ENCODE measurements around the gene SMYD5. TPM values are rescaled to one million over a fixed set of nuclear protein-coding genes. Genes with fewer than 3 reads are reported as not detected.
A peak's percentile ranks its signal among the peaks of the same experiment; 100 is the strongest.

The SMYD5 gene
- polyA plus RNA-seq, 3 donors from 2014 or later = 7.0 to 19.1 (median 10.2) TPM

DNA sequence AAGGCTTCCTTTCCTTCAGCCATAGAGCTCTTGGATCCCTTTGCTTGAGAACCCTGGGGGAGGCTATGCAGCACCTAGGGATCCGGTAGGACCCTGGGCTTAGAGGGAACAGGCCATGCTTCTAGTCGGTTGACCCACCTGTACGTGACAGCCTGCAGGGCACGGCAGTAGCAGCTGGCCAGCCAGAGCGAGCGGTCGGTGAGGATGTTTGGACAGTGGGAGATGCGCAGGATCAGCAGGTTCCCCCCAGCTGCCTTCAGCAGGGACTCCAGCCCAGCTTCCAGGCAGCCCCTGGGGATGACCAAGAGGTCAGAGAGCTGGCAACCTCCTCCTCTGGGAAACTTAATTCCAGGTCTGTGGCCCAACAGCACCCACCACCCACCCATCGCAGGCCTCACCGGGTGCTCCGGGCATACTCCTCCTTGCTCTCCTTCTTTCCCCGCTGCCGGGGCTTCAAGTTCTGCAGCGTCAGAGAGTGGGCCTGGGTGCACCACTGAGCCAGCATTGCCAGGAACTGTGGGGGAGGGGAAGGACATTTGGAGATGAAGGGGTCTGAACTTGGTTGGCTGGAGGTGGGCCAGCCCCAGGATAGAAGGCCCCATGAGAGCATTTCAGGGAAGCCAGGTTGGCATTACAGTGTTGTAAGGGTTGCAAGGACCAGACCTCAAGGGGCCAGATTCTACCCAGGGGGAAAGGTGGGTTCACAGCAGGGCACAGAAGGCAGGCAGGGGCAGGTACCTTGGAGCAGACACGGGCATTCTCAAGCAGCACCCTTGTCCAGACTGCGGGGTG lies 49.7 kb downstream of the SMYD5 start:
- Mint-ChIP-seq H3K4me1 (peaks cover 6 to 11% of the 10 kb centered on the region in 2 donors), H3K4me3 (no peak overlapping the region), H3K27me3 (ENCODE audit: low read depth in 3 of 3) (peaks cover 0 to 5% (median 2%) of the 10 kb centered on the region in 3 donors), H3K9me3 (no peaks in the 10 kb centered on the region), H3K36me3 (peaks cover 0 to 5% (median 0%) of the 10 kb centered on the region in 3 donors), H3K27ac (no peak overlapping the region)
- DNase-seq = no peak

DNA sequence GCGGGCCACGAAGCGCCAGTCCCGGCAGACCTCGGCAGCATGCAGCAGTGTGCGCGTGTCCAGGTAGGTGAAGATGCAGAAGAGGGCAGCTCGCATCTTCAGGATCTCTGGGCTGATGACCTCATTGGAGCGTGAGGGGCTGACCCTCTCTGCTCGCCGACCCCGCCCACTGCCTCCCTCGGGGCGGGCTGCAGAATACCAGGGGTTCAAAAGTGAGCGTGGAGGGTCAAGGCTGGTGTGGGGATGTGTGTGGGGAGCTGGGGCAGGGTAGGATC lies 50.2 kb downstream of the SMYD5 start:
- Mint-ChIP-seq H3K27ac (no peak overlapping the region), H3K4me3 (no peak overlapping the region), H3K27me3 (ENCODE audit: low read depth in 3 of 3) (peaks cover 0 to 5% (median 2%) of the 10 kb centered on the region in 3 donors), H3K4me1 (peaks cover 6 to 11% of the 10 kb centered on the region in 2 donors), H3K9me3 (no peaks in the 10 kb centered on the region), H3K36me3 (peaks cover 0 to 5% (median 0%) of the 10 kb centered on the region in 3 donors)
- no peak for DNase-seq

DNA sequence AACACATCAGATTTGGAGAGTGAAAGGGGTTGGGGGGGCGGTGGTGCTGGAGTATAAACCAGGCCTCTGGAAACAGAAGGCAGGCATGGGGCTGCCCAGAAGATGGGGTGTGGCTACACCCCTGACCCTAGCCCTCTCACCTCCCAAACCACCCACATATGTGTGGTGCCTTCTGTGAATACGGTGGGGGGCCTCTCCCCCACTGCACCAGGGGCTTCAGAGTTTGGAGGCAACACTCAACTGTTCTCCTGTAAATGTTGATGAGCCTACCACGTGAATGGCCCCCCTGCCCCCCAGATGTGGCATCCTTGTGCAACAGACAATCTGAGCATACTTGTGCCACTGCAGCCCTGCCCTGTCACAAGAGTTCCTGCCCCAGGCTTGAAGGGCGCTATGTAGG lies 50.7 kb downstream of the SMYD5 start:
- no peak overlapping the region for H3K27ac Mint-ChIP-seq
- H3K27me3 Mint-ChIP-seq (ENCODE audit: low read depth in 3 of 3) = peaks cover 0 to 5% (median 2%) of the 10 kb centered on the region in 3 donors
- H3K36me3 Mint-ChIP-seq = peaks cover 0 to 5% (median 0%) of the 10 kb centered on the region in 3 donors
- no peak for DNase-seq
- H3K9me3 Mint-ChIP-seq = no peaks in the 10 kb centered on the region
- peaks cover 6 to 12% of the 10 kb centered on the region in 2 donors for H3K4me1 Mint-ChIP-seq
- no peak overlapping the region for H3K4me3 Mint-ChIP-seq

DNA sequence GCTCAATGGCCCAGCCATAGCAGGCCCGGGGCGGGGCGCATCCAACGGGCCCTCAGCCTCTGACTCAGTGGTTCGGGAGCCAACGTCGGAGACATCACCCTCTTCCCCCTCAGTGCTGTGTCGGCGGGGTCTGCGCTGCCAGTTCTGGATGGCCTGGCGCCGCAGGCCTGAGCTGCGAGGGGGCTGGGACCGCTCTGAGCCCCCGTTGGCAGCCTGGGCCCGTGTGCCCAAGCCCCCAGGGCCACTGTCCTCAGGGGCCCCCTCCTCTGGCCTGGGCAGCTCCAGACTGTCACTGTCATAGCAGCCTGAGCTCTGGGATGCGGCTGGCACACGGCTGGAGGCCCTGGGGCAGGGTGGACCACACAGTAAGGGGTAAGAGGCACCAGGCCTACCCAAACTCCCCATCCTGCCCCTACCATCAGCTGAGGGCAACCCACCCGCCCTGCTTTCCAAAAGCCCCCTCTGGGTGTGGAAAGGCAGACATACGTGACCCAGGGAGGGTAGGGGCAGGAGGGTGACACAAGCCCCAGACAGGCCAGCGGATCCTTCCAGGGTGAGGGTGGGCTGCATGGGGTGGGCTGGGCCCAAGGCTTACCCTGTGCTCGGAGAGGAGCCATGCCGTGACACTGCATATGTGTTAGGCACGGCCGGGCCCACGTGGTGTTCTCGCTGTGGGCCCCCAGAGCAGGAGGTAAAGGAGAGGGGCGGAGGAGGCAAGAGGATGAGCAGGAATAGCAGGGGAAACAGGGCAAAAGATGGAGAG lies 51.4 kb downstream of the SMYD5 start:
- Mint-ChIP-seq H3K27me3 (ENCODE audit: low read depth in 3 of 3) (peaks cover 2 to 7% (median 4%) of the 10 kb centered on the region in 3 donors), H3K4me3 (no peak overlapping the region), H3K27ac (no peak overlapping the region), H3K9me3 (no peaks in the 10 kb centered on the region), H3K36me3 (peaks cover 0 to 5% (median 0%) of the 10 kb centered on the region in 3 donors), H3K4me1 (peaks cover 6 to 17% of the 10 kb centered on the region in 2 donors)
- no peak for DNase-seq

DNA sequence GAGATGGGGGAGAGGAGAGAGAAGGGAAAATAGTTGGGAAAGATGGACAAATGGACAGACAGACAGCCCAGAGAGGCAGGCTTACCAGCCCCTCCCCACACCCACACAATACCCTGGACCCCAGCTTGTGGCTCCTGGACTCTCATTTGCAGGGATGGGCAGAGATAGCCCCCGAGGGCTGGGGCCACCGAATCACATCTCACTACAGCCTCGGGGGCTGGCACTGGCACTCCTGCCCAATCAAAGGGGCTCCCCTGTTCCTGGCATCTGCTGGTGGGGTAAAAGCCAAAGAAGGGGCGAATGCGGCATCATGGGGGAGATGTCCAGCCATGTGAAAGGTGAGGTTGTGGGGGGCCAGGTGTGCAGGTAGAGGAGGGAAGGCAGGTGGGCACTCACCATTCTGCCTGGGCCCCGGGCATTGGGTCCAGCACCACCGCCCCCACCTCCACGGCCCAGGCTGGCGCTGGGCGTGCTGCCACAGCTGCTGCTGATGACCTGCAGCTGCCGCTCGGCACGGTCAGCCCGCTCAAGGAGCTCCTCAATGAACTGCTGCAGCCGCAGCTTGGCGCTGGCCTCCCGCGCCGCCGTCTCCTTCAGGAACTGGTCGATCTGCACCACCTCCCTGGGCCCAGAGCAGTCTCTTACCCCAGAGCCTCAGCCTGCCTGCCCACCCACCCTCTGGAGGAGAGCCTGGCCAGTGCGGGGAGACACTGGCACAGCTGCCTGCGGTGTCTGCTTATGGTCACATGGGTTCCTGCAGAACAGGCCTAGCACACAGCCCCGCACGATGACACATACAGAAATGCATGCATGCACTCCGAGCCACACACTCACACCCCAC lies 52.2 kb downstream of the SMYD5 start:
- DNase-seq = no peak
- Mint-ChIP-seq H3K9me3 (no peaks in the 10 kb centered on the region), H3K4me3 (no peak overlapping the region), H3K27ac (no peak overlapping the region), H3K4me1 (peaks cover 8 to 17% of the 10 kb centered on the region in 2 donors), H3K27me3 (ENCODE audit: low read depth in 3 of 3) (peaks cover 2 to 7% (median 5%) of the 10 kb centered on the region in 3 donors), H3K36me3 (peaks cover 0 to 5% (median 0%) of the 10 kb centered on the region in 3 donors)

DNA sequence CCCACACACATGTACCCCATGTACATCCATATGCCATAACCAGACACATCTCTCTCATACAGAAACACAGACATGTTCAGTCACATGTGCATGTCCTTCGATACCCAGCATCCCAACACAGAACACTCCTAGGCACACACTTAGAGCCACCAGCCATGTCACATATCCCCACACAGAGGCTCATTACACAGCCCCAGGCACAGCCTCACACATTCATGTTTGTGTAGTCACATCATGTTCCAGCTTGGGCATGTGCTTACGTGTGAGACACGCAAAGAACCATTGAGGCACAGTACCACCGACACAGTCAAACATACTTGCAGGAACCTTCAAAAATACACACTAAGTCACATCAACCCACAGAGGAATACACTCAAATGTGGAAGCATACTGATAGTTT lies 53.0 kb downstream of the SMYD5 start:
- H3K9me3 Mint-ChIP-seq = no peaks in the 10 kb centered on the region
- no peak overlapping the region for H3K4me3 Mint-ChIP-seq
- peaks cover 8 to 17% of the 10 kb centered on the region in 2 donors for H3K4me1 Mint-ChIP-seq
- H3K27me3 Mint-ChIP-seq (ENCODE audit: low read depth in 3 of 3) = peaks cover 2 to 7% (median 5%) of the 10 kb centered on the region in 3 donors
- peaks cover 0 to 5% (median 0%) of the 10 kb centered on the region in 3 donors for H3K36me3 Mint-ChIP-seq
- no peak overlapping the region for H3K27ac Mint-ChIP-seq
- DNase-seq = no peak

DNA sequence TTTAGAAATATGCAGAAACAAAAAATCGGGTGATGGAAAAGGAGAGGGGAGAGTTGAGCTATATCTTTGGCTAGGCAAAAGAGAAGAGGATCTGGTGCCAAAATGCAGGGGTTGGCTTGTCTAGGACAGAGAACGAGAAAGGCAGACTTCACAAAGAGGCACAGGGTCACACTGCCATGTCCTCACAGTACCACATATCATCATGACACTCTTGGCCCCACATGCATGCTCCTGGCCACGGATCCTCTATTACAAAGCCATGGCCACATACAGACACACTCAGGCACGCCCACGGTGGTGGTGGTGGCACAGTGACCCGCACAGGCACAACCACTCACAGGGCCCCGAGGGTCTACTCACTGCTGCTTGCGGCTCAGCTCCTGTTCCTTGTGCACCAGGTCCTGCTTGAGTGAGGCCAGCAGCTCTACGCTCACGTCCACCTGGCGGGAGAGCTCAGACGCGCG lies 54.4 kb downstream of the SMYD5 start:
- Mint-ChIP-seq H3K27ac (no peak overlapping the region), H3K4me1 (peaks cover 8 to 17% of the 10 kb centered on the region in 2 donors), H3K4me3 (peak overlapping the region; percentile 37 to 61 (median 58)), H3K36me3 (peaks cover 0 to 5% (median 0%) of the 10 kb centered on the region in 3 donors), H3K27me3 (ENCODE audit: low read depth in 3 of 3) (peaks cover 1 to 7% (median 5%) of the 10 kb centered on the region in 3 donors), H3K9me3 (no peaks in the 10 kb centered on the region)
- no peak for DNase-seq

DNA sequence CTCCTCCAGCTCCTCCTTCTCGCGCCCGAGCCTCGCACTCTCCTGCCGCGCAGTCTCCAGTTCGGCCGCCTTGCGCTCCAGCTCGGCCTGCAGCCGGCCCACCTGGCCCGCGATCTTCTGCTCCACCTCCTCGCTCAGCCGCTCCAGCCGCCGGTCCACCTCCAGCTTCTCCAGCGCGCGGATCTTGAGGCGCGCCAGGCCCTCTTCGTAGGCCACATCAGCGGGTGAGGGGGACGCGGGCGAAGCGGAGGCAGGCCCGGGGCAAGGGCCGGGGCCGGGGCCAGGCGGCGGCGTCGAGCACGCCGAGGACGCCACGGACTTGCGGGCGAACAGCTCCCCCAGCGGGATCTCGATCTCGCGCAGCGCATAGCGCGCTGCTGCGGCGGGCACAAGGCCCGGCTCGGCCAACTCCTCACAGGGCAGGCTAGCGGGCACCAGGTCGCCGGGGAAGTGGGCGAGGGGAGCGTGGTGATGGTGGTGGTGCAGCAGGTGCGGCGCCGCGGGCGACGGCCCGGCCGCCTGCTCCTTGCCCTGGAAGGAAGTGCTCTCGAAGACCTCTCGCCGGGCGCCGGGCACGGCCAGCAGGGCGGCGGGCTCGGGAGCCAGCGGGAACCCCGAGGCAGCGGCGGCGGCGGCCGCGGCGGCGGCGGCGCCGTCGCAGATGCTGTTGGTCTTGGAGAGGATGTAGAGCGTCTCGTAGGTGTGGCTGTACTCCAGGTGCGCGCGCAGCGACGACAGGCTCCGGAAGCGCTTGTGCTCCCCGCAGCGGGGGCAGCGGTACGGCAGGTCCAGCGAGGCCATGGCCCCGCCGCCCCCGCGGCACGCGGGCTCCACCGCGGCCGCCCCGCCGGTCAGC lies 55.0 kb downstream of the SMYD5 start:
- H3K27ac Mint-ChIP-seq = no peak overlapping the region
- H3K4me1 Mint-ChIP-seq = peaks cover 8 to 17% of the 10 kb centered on the region in 2 donors
- peak; percentile 43 to 70 (median 62) for DNase-seq
- peak overlapping the region in 4 of 5 donors; percentile 3 to 60 (median 42) for H3K4me3 Mint-ChIP-seq
- peaks cover 0 to 1% (median 0%) of the 10 kb centered on the region in 6 donors for H3K9me3 Mint-ChIP-seq
- H3K36me3 Mint-ChIP-seq = peaks cover 0 to 5% (median 0%) of the 10 kb centered on the region in 3 donors
- peaks cover 0 to 7% (median 5%) of the 10 kb centered on the region in 3 donors for H3K27me3 Mint-ChIP-seq (ENCODE audit: low read depth in 3 of 3)

DNA sequence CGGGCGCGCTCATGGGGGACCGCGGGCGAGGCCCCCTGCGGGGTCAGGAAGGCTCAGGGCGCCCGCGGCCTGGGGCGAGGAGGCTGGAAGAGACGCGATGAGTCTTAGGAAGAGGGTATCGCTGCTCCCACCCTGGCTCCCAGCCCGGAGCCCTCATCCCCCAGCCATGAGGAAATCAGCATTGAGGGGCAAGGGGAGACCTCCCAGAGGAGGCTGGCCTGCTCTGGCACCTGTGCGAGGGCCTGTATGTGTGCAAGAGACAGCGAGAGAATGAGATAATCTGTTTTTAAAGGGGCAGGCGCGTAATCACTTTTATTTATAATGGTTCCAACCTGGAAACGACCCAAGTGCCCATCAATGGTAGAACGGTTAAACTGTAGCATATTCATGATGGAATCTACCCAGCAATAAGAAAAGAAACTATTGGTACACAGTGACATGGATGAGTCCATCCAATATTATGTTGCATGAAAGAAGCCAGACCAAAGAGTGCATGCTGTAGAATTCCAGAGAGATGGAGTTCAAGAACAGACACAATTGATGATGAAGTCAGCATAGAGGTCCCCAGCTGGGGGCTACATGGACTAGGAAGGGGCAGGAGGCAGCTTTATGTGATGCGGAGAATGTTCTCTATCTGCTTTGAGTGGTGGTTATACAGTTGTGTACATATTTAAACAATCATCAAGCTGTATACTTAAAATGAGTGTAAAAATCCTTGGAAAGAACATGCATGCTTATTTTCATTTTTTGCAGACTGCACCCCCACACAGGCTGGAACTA lies 55.8 kb downstream of the SMYD5 start:
- Mint-ChIP-seq H3K9me3 (peaks cover 0 to 1% (median 0%) of the 10 kb centered on the region in 6 donors), H3K36me3 (peaks cover 0 to 5% (median 0%) of the 10 kb centered on the region in 3 donors), H3K4me1 (peaks cover 8 to 17% of the 10 kb centered on the region in 2 donors), H3K27me3 (ENCODE audit: low read depth in 3 of 3) (peaks cover 0 to 7% (median 5%) of the 10 kb centered on the region in 3 donors), H3K27ac (no peak overlapping the region), H3K4me3 (peak overlapping the region; percentile 2 to 53 (median 15))
- DNase-seq = no peak

DNA sequence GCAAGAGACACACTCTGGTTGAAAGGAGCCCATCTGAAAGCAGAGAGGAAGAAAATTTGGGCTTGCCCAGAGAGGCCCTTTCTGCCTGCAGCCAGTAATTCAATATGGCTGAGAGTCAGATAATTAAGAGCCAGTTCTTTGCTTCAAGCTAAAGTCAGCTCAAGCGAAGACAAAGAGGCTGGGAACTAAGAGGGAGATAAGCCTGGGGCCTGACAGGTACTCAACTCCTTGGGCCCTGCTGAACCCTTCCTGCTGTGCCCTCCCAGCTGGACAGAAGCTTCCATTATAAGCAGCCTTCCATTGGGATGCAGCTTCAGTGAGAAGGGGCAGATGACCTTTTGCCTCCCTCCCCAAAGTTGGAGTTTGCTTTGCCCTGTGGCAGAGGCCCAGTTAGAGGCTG lies 58.2 kb downstream of the SMYD5 start:
- H3K4me1 Mint-ChIP-seq = peaks cover 6 to 17% of the 10 kb centered on the region in 2 donors
- H3K27ac Mint-ChIP-seq = no peak overlapping the region
- peaks cover 0 to 7% (median 5%) of the 10 kb centered on the region in 3 donors for H3K27me3 Mint-ChIP-seq (ENCODE audit: low read depth in 3 of 3)
- no peak for DNase-seq
- H3K36me3 Mint-ChIP-seq = no peaks in the 10 kb centered on the region
- H3K9me3 Mint-ChIP-seq = peaks cover 0 to 1% (median 0%) of the 10 kb centered on the region in 6 donors
- H3K4me3 Mint-ChIP-seq = no peak overlapping the region
